ENCODE measurements around the gene CDKAL1.
"Not testable (repeated sequence)": the region's sequence is repeated elsewhere in the genome, so short reads cannot be mapped to it uniquely, and the experiment has no call there.

CDKAL1 gene

GRCh38 chr6:20744911-20745557 lies 210.8 kb downstream of the CDKAL1 start:
- DNase-seq (ENCODE audit: low read depth) = no peak

- DNase-seq (ENCODE audit: low read depth) = no peak
These were observed 211.8 kb downstream of the CDKAL1 start for GRCh38 chr6:20746024-20746423.

DNA sequence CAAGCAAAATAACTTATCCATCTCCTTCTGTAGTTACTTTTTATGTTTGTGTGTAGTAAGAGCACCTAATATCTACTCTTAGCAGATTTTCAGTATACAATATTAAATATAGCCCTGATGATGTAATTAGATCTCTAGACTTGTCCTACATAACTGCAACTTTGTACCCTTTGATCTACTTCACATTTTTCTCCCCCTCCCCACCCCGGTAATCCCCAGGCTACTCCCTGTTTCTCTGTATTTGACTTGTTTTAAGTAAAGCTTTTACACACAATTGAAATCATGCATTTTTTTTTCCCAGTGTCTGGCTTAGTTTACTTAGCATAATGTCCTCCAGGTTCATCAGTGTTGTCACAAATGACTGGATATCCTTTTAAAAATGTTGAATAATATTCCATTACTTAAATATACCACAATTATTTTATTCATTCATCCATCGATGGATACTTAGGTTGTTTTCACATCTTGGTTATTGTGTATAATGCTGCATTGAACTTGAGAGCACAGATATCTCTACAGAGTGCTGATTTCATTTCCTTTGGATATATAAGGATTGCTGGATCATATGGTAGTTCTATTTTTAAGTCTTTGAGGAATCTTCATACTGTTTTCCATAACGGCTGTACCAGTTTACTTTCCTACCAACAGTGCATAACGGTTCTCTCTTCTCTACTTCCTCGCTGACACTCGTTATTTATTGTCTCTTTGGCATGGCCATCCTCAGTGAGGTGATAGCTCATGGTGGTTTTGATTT lies 212.7 kb downstream of the CDKAL1 start:
- no peak for DNase-seq (ENCODE audit: low read depth)

- DNase-seq (ENCODE audit: low read depth) = no peak
These were observed 213.7 kb downstream of the CDKAL1 start for GRCh38 chr6:20747991-20748390.

- DNase-seq (ENCODE audit: low read depth) = peak; percentile 38
These were observed 217.2 kb downstream of the CDKAL1 start for GRCh38 chr6:20751293-20751935.

- DNase-seq (ENCODE audit: low read depth) = peak; percentile 53
These were observed 221.4 kb downstream of the CDKAL1 start for GRCh38 chr6:20755631-20756030.

DNA sequence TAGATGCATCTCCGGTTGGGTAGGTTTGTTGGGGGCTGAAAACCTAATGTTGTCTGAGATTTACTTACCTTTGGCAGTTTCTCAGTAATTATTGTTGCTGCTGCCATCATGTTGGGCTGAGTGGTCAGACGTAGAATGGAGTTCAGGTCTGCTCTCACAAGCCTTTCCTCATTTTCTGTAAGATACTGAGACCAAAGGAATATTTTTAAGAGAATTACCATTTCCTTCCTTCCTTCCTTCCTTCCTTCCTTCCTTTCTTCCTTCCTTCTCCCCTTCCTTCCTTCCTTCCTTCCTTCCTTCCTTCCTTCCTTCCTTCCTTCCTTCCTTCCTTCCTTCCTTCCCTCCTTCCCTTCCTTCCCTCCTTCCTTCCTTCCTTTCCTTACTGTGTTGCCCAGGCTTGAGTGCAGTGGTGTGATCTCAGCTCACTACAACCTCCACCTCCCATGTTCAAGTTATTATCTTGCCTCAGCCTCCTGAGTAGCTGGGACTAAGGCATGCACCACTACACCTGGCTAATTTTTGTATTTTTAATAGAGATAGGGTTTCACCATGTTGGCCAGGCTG lies 222.4 kb downstream of the CDKAL1 start:
- DNase-seq (ENCODE audit: low read depth) = not testable (repeated sequence)

DNA sequence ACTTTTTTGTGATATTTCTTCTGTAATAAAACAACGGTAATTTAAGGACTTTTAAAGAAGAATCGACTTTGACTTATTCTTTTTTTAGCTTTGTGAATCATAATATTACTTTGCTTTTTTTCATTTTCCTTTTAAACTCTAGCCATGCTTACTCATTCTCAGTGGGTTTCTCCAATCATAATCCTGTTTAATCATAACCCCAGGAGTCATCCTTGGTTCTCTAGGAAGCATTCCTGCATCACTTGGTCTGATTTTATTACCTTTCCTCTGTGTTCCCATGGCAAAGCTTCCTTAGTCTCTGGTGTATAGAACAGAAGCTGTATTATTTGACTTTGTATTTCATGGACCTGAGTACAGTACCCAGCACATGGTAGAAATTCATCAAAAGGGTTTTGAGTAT lies 223.5 kb downstream of the CDKAL1 start:
- peak; percentile 77 for DNase-seq (ENCODE audit: low read depth)

- no peak for DNase-seq (ENCODE audit: low read depth)
These were observed 229.0 kb downstream of the CDKAL1 start for GRCh38 chr6:20763296-20763695.

DNA sequence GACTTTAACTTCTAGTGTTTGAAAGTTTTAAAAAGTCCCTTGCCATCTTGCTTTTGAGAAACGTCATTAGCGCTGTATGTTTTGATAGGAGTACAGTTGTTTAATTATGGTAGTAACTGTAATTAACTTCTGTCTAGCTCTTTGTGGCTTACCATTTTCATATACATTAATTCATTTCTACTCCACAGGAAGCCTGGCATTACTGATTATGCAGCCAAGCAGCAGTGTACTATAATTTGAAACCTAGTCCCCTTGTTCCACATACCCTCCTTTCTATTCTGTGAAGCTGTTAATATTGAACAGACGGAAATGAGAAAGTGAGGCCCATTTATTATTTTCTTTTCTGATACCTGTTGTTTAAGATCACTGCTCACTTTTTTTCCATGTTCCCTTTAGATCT lies 235.4 kb downstream of the CDKAL1 start:
- no peak for DNase-seq (ENCODE audit: low read depth)

DNA sequence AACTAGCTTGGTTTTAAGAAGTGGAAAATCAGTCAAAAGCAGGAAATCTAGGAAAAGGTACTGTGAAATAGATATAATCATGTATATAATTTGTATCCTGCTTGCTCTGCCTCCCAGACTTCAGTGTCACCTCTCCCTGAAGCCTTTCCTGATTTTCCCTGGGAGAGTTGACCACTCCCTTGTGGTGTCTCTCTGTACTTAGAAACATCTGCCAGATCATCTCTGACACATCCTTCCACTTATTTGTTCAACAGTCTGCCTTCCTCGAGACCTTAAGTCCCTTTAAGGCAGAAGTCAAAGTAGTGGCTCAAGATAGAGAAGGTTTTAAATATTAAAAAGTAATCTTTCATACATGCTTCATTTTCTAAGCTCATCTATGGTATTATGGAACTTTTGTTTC lies 236.5 kb downstream of the CDKAL1 start:
- DNase-seq (ENCODE audit: low read depth) = peak; percentile 6

DNA sequence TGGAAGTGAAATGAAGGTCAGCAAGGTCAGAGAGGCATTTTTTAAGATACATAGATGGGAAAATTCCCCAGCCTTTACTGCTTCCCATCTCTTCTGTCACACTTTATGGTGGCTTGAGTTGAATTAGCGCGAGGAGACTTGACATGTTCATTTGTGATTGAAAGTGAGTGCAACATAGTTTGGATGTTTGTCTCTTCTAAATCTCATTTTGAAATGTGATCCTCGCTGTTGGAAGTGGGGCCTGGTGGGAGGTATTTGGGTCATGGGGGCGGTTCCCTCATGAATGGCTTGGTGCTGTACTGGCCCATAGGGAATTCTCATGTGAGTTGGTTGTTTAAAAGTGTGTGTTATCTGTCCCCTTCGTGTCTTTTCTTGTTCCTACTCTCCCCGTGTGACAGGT lies 237.2 kb downstream of the CDKAL1 start:
- DNase-seq (ENCODE audit: low read depth) = no peak

DNA sequence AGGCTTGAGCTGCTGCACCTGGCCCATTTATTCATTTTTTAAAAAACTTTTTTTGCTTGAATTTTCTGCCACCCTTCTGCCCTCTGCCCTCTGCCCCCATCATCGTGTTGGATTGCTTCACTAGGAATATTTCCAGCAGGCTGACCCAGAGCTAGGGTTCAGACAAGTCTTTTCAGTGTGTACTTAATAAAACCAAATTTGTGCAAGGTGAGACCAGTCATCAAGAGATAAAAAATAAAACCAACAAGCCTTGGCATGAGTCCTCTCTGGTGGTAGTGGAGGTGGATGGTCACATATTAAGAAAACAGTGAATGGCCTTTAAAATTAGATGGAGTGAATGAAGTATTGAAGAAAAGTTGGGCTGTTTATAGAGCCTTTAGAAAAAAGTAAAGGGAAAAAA lies 239.6 kb downstream of the CDKAL1 start:
- no peak for DNase-seq (ENCODE audit: low read depth)

- DNase-seq (ENCODE audit: low read depth) = no peak
These were observed 241.7 kb downstream of the CDKAL1 start for GRCh38 chr6:20775981-20776380.

DNA sequence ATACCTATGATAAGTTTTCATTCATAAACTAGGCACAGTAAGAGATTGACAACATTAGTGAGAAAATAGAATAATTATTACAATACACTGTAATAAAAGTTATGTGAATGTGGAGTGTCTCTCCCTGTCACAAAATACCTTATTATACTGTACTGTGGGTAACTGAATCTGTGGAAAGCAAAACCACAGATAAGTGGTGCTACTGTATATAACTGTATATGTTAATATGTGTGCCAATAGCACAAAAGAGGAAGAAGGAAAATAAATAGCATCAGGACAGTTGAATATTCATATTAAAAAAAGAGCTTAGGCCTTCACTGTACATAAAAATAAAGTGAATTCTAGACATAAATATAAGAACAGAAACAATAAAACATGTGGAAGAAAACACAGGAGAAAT lies 243.5 kb downstream of the CDKAL1 start:
- no peak for DNase-seq (ENCODE audit: low read depth)

GRCh38 chr6:20778459-20778858 lies 244.2 kb downstream of the CDKAL1 start:
- no peak for DNase-seq (ENCODE audit: low read depth)

DNA sequence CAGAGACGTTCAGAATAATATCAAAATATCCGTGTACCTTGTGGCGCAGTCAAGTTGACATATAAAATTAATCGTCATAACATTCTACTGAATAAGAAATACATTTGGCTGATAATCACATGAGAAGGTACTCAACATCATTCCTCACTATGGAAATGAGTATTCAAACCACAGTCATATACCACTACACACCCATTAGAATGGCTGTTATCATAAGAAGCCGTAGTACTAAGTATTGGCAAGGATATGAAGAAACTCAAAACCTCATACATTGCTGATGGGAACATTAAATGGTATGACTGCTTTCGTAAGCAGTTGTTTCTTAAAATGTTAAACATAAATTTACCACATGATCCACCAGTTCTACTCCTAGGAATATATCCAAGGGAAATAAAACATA lies 244.7 kb downstream of the CDKAL1 start:
- no peak for DNase-seq (ENCODE audit: low read depth)

DNA sequence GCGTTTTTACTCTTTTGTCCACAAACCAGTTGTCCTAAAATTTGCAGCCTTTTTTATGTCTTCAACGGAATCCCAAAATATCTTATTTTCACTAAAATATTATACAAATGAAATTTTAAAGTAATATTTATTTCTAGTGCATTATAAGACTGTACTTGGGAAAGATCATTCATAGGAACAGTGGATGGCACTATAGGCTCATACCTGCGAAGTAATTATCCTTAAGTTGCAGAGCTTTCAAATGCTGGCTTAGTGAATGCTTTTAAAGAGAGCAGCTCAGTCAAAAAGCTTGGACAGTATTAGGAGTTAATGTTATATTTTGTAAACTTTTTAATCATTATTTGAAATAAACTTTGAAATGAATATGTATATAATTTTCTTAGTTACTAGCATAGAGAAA lies 254.9 kb downstream of the CDKAL1 start:
- peak; percentile 40 for DNase-seq (ENCODE audit: low read depth)

DNA sequence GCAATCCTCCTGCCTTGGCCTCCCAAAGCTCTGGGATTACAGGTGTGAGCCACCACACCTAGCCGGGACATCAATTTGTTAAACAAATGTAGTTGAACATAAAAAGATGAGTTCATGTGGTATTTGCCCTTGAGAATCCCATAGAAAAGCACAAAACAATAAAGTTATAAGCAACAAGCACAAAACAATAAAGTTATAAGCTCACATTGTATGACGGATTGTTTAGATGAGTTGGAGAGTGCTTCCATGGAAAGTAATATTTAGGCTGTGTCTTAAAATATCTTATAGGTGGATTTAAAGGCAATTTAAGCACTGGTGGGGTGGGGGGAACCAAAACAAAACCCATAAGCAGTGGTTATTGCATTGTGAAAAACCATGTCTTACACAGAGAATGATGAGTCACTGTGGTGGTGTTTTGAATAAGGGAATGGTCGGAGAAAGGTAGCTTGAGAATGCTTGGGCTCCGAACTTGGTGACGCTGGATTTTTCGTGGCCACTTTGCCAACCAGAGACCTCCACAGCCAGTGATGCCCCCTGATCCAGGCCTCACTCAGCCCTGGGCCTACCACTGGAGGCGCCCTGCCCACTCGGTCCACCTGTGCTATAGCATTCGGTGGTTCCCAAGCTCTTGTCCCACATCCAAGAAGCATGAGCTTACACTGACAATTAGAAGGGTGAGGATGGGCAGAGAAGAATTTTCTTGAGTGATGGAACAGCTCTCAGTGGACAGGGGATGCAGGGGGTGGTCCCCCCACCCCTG lies 256.0 kb downstream of the CDKAL1 start:
- no peak for DNase-seq (ENCODE audit: low read depth)

DNA sequence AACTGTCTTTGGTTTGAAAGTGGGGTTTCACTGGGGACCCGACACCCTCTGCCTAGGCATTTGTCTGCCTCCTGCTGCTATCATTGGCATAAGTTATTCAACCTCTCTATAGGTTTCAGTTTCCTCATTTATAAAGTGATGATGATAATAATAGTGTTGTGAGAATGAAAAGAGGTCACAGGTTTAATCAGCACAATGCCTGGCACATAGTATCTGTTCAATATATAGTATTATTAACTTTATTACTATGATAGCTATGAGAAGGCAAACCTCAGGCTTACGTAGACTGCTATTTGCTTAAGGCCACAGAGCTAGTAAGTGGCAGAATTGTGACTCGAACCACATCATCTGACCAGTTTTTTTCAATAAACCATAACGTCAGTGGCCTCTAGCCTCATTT lies 256.8 kb downstream of the CDKAL1 start:
- no peak for DNase-seq (ENCODE audit: low read depth)

DNA sequence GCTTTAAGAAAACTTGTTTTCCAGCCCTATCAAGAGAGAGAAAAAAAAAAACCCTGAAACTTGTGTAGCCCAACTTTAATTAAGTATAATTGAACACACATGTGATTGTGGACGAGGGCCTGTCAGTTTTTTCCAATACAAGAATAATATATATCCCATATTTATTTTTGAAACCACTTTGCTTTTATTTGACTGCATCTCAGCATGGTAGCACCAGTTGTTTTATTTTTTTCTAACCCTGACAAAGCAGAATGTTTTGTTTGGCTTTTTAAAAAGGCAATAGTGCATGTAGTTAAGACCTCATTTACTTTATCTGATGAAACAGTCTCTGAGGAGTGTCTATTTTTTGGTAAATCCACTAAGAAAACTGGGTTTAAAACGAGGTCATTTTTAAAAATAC lies 257.7 kb downstream of the CDKAL1 start:
- DNase-seq (ENCODE audit: low read depth) = peak; percentile 39

- DNase-seq (ENCODE audit: low read depth) = no peak
These were observed 258.9 kb downstream of the CDKAL1 start for GRCh38 chr6:20793174-20793573.
